ENCODE results near the gene GLT8D1.

The GLT8D1 gene

DNA sequence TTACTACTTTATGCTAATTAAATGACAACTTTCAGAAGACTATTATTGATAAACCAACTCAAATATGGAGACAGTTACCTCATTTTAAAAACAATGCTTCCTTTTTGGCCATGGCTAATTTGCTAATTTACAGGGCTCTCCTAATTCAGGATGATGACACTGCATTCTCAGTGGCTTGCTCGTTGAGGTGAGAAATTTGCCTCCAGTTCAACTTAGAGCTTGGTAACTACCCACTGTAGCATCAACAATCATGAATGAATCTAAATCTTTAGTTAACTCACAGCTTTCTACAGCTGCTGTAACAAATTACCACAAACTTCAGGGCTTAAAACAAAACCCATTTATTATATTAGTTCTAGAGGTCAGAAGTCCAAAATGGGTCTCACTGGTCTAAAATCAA is 33.9 kb downstream of the GLT8D1 start:
- H3K27ac Mint-ChIP-seq: no peak overlapping the region
- peaks cover 64% of the 10 kb centered on the region for H3K36me3 Mint-ChIP-seq (ENCODE audit: low read depth)
- H3K9me3 Mint-ChIP-seq: no peaks in the 10 kb centered on the region
- H3K4me1 Mint-ChIP-seq: no peaks in the 10 kb centered on the region
- no peak overlapping the region for H3K4me3 Mint-ChIP-seq
- TF ChIP-seq, protein P1, sequence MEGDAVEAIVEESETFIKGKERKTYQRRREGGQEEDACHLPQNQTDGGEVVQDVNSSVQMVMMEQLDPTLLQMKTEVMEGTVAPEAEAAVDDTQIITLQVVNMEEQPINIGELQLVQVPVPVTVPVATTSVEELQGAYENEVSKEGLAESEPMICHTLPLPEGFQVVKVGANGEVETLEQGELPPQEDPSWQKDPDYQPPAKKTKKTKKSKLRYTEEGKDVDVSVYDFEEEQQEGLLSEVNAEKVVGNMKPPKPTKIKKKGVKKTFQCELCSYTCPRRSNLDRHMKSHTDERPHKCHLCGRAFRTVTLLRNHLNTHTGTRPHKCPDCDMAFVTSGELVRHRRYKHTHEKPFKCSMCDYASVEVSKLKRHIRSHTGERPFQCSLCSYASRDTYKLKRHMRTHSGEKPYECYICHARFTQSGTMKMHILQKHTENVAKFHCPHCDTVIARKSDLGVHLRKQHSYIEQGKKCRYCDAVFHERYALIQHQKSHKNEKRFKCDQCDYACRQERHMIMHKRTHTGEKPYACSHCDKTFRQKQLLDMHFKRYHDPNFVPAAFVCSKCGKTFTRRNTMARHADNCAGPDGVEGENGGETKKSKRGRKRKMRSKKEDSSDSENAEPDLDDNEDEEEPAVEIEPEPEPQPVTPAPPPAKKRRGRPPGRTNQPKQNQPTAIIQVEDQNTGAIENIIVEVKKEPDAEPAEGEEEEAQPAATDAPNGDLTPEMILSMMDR (IDR thresholded peaks at IDR 0.05; ENCODE audit: unreplicated experiment in 3 of 3): no peak
- H3K27me3 Mint-ChIP-seq (ENCODE audit: low read depth): no peaks in the 10 kb centered on the region

DNA sequence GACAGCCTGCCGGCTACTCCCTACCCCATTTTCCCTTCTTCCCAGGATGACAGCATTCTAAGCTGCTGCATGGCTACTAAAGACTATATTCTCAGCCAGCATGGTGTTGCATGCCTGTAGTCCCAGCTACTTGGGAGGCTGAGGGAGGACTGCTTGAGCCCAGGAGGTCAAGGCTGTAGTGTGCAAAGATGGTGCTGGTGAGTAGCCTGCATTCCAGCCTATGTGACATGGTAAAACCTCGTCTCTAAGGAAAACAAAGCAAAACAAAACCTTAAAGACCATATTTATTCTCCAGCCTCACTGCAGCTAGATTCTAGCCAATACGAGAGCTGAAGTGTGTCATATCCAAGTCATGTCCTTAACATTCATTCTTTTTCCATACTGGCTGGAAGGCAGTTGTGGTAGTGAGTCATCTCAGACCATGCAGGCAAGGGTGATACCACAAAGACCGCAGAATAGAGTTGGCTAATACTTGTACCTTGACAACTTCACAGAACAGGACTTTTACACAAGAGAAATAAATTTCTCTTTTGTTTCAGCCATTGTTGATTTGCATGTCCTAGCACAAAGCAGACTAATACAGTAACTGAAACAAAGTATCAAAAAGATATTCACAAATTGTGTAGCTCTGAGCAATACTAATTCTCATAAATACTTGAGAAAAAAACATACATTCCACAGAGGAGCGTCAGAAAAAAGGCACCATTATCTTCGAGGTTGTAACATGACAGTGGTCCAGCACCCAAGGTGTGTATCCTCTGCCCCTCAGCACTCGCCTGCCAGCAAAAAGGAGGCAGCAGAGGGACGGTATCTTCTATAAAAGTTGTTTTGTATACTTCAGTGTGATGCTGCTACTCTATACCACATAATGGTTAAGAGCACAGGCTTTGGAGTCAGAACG is 34.7 kb downstream of the GLT8D1 start:
- no peaks in the 10 kb centered on the region for H3K4me1 Mint-ChIP-seq

DNA sequence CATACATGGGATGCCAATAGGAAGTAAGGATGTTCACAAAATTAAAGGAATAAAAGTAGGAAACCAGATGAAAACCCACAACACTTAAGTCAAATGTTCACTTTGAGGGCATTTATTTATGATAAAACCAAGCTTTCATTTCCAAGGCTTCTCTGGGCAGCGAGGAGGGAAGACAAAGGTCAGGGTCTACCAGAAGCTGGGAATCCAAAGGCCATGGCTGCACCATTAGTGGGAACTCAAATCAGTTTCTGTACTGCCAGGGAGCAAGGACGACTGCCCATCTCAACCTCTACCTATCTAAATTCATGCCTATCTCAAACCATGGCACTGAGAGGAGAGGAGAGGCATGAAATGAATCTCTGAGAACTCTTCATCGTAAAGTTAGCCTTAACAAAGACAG is 42.5 kb downstream of the GLT8D1 start:
- Mint-ChIP-seq H3K4me1 (no peaks in the 10 kb centered on the region), H3K9me3 (no peaks in the 10 kb centered on the region), H3K36me3 (ENCODE audit: low read depth) (peaks cover 71% of the 10 kb centered on the region), H3K27ac (no peak overlapping the region), H3K27me3 (ENCODE audit: low read depth) (no peaks in the 10 kb centered on the region), H3K4me3 (no peak overlapping the region)
- TF ChIP-seq, protein P1 (IDR thresholded peaks at IDR 0.05; ENCODE audit: unreplicated experiment in 3 of 3): no peak

More for the DNA sequence above, 34.7 kb downstream of the GLT8D1 start:
- H3K9me3 Mint-ChIP-seq: no peaks in the 10 kb centered on the region
- H3K27ac Mint-ChIP-seq: no peak overlapping the region
- no peak overlapping the region for H3K4me3 Mint-ChIP-seq
- peaks cover 65% of the 10 kb centered on the region for H3K36me3 Mint-ChIP-seq (ENCODE audit: low read depth)
- no peaks in the 10 kb centered on the region for H3K27me3 Mint-ChIP-seq (ENCODE audit: low read depth)
- TF ChIP-seq, protein P1 (IDR thresholded peaks at IDR 0.05; ENCODE audit: unreplicated experiment in 3 of 3): no peak

DNA sequence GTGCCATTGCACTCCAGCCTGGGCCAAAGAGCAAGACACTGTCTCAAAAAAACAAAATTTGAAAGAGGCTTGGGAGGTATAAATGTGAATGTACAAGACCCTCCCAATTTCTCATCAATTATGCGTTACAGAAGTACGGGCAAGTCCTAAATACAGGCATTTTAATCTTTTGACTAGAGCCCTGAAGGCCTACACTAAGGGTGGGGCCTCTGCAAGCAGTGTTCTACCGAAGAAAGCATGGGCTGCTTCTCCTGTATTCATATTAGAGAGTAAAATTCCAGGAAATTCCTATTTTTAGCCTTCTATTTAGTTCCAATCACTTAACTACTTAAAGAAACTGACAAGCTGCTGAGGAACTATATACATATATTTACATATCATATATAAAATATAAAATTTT is 45.5 kb downstream of the GLT8D1 start:
- H3K27me3 Mint-ChIP-seq (ENCODE audit: low read depth): no peaks in the 10 kb centered on the region

DNA sequence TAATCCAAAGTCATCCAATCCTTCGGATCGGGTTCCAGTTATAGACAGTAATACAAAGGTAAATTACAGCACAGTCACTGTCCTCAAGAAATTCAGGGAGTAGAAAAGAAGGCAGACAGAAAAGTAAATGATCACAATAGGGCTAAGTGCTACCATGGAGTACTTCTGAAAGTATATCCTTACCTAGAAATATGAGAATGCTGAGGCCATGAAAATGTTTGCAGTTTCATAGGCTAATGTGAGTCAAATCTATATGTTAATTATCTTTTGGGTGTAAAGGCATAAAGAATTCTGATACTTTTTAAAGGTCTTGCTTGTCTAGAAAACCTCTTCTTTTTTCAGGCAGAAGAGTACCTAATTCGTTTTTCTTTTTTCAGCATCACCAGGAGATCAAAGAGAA is 49.7 kb downstream of the GLT8D1 start:
- H3K36me3 Mint-ChIP-seq (ENCODE audit: low read depth): peaks cover 64% of the 10 kb centered on the region

More for the DNA sequence above, 45.5 kb downstream of the GLT8D1 start:
- no peak overlapping the region for H3K27ac Mint-ChIP-seq
- H3K4me1 Mint-ChIP-seq: no peaks in the 10 kb centered on the region
- H3K4me3 Mint-ChIP-seq: no peak overlapping the region
- H3K36me3 Mint-ChIP-seq (ENCODE audit: low read depth): peaks cover 77% of the 10 kb centered on the region
- TF ChIP-seq, protein P1 (IDR thresholded peaks at IDR 0.05; ENCODE audit: unreplicated experiment in 3 of 3): no peak
- no peaks in the 10 kb centered on the region for H3K9me3 Mint-ChIP-seq

More for the DNA sequence above, 49.7 kb downstream of the GLT8D1 start:
- Mint-ChIP-seq H3K27ac (no peak overlapping the region), H3K9me3 (no peaks in the 10 kb centered on the region), H3K27me3 (ENCODE audit: low read depth) (no peaks in the 10 kb centered on the region), H3K4me1 (no peaks in the 10 kb centered on the region), H3K4me3 (no peak overlapping the region)
- TF ChIP-seq, protein P1 (IDR thresholded peaks at IDR 0.05; ENCODE audit: unreplicated experiment in 3 of 3): no peak
